GM19025 (cell line): ENCODE data around the gene SPRED3.
"Not testable (repeated sequence)": the region's sequence is repeated elsewhere in the genome, so short reads cannot be mapped to it uniquely, and the experiment has no call there.

Experiments used
- ATAC-seq: cut with Tn5 transposase; IDR thresholded peaks from one replicate; pipeline ENCODE4 v1.9.1; 2021; ENCODE audit warnings: mild to moderate bottlenecking, low read depth, moderate library complexity; ENCODE audit not compliant: unreplicated experiment

SPRED3 gene

DNA sequence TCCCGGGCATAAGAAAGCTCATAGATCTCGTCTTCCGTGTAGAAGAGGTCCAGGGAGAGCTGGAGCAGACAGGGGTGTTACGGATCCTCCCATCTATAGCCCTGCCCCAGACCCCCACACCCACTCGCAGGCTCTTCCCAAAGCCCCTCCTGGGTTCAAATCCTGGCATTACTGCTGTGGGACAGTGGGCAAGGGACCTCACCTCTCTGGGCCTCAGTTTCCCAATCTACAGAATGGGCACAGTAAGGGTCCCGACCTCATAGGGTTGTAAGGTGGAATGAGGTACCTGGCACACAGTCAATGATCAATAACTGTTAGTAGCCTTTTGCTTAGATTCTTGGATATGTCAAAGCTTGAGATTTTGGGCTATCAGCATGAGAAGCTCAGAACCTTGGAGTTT is 24.9 kb downstream of the SPRED3 start:
- no peak for ATAC-seq

- no peak for ATAC-seq
Measured at GRCh38 chr19:38417146-38417543, 28.6 kb downstream of the SPRED3 start.

- ATAC-seq, result no peak
Measured at GRCh38 chr19:38417544-38418506, 29.3 kb downstream of the SPRED3 start.

DNA sequence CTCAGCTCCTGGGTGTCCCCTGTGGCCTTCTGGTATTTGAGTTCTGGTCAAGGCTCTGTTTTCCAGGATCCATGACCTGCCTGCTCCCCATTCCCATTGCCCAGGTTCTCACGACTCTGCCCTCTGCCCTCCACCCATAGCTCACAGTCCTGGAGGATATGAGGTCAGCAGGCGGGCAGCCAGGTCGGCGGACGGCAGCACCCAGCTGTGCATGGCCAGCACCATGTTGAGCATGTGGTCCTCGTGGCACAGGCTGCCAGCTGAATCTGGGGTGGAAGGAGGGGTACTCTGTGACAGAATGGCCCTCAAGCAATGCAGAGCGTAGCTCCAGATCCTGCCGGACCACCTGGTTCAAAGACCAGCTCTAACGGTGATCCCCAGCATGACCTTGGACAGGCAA is 32.4 kb downstream of the SPRED3 start:
- ATAC-seq, result no peak

DNA sequence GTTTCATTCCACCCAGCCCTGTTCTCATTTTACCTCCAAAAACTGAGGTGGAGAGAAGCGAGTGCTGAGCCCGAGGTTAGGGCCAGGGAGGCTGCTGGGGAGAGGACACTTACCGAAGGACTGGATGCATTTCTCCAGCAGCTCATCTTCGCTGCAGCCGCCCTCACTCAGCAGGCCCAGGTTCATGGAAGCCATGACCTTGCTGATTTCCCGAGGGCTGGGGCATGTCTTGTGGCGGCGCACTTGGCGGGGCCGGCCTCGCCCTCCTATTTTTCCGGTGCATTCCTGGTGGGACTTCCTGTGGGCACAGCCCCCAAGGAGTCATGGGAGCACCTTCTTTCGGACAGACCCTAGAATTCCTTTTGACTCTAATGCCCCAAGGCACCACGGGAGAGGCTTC is 33.4 kb downstream of the SPRED3 start:
- ATAC-seq, result no peak

GRCh38 chr19:38422438-38422837 is 33.9 kb downstream of the SPRED3 start:
- ATAC-seq, result no peak

- ATAC-seq, result no peak
Measured at GRCh38 chr19:38424272-38424671, 35.8 kb downstream of the SPRED3 start.

DNA sequence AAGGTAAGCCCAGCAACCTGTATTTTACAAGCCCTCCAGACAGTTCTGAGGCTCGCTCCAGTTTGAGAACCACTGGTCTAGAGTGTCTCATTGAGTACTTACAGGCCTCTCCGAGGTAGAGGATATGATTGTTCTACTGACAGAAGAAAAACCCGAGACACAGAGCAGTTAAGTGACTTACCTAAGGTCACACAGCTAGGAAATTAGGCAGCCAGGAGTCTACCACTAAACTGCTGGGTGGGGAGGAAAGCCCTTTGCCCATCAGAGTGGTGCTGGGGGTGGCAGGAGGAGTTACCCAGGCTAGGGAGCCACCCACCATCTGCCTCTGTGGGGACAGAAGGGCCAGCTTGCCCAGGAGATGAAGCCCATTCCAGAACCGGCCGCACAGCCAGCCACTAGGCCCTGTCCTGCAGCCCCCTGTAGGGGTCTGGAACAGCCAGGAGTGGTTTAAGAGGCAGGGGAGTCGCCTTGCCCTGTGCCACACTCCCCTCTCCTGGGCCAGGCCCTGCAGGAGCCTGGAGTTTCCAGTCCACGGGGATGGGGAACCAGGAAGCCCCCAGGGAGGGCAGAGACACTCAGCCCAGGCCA is 36.8 kb downstream of the SPRED3 start:
- ATAC-seq, result no peak

GRCh38 chr19:38425810-38426466 is 37.4 kb downstream of the SPRED3 start, which contains the start of gene RASGRP4:
Gene RASGRP4, minus strand, starts transcription at chr19:38426219. Its CDS starts 128 bp downstream, at chr19:38426091.
- ATAC-seq, result no peak

- not testable (repeated sequence) for ATAC-seq
Measured at GRCh38 chr19:38427035-38427677, 38.7 kb downstream of the SPRED3 start.

GRCh38 chr19:38429055-38429810 is 40.7 kb downstream of the SPRED3 start:
- no peak for ATAC-seq

- ATAC-seq, result no peak
Measured at GRCh38 chr19:38429811-38430156, 41.3 kb downstream of the SPRED3 start.

- ATAC-seq, result no peak
Measured at GRCh38 chr19:38430931-38431330, 42.4 kb downstream of the SPRED3 start.

- no peak for ATAC-seq
Measured at GRCh38 chr19:38433268-38433733, 44.8 kb downstream of the SPRED3 start, which contains the start of gene RYR1. Gene RYR1, plus strand, starts transcription at chr19:38433691. Its CDS starts 139 bp downstream, at chr19:38433830.

DNA sequence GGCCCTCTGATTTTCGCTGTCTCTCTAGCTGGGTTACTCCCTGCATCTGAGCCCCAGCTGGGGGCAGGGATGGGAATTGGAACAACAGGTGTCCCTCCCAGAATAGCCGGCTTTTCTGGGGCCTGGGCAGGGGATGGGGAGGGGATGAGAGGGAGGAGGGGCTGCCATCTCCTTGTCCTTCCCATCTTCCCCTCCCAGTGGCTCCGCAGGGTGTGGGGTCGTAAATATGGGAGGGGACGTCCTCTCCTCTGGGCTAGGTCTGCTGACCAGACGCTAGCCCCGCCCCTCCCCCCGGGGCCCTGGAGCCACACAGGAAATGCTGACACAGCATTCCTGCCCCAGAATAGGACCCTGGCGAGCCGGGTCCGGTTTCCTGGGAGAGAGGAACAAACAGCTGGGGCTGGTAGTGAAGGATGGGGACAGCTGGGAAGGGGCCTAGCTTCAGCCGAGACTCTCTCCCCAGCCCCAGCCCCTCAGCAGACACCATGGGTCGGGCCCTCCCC is 46.1 kb downstream of the SPRED3 start:
- ATAC-seq, result no peak

DNA sequence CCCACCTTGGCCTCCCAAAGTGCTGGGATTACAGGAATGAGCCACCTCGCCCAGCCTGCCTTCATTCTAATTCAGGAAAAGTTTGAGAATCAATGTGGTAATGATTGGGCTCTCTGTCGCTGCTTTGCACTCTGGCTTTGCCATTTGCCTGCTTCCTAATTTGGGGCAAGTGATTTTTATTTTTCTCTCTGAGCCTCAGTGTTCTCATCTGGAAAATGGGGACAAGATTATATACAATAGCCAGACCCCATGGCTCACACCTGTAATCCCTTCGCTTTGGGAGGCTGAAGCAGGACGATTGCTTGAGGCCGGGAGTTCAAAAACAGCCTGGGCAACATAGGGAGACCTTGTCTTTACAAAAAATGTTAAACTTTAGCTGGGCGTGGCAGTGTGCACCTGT is 48.8 kb downstream of the SPRED3 start:
- ATAC-seq, result no peak

DNA sequence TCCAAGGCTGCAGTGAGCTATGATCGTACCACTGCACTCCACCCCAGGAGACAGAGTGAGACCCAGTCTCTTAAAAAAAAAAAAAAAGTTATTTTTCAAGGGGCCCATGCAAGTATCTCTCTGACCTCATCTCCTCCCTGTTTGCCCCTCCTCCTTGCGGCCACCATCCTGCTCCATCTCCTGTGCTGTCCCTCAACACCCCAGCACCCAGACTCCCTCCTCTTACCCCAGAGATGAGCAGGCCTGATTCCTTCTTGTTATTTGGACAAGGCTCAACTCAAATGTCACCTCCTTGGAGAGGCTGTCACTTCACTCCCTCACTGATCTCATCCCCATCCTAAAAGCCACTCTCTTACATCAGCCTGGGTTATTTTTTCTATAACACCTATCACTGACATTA is 49.4 kb downstream of the SPRED3 start:
- ATAC-seq, result no peak

GRCh38 chr19:38440592-38440991 is 52.1 kb downstream of the SPRED3 start:
- no peak for ATAC-seq

DNA sequence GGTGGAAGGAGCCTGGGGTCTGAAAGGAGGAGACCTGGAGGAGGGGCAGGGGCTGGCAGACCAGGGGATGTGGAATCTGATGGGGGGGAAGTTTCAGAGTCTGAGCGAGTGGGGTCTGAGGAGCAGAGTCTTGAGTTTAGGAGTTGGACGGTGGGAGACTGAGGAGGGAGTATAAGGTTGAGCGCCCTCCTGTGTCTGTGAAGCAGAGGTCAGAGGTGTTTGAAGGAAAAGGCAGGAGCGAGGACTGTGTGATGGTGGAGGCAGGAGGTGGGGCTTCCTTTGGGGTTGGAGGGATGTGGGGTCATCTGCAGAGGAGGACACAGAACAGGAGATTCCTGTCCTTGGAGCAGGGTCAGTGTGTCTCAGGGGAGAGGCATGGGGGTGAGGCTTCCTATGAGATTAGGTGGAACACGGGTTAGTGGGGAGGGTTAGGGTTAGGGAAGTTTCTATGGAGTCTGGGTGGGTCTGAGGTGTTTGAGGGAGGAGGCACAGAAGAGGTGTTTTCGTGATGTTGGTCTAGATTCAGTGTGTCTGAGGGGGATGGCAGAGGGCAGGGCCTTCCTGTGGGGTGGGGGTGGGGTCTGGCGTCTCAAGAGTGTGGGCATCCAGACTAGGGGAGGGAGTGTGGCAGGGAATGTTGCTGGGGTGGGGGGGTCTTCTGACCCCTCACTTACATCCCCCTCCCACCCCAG is 53.3 kb downstream of the SPRED3 start:
- no peak for ATAC-seq
